Measurements from ENCODE around the gene EFEMP2. TPM values are rescaled to one million over a fixed set of nuclear protein-coding genes. Genes with fewer than 3 reads are reported as not detected.
A peak's percentile ranks its signal among the peaks of the same experiment; 100 is the strongest.

The EFEMP2 gene
- total RNA-seq, 1 experiment from 2014 or later = 23.7 TPM

DNA sequence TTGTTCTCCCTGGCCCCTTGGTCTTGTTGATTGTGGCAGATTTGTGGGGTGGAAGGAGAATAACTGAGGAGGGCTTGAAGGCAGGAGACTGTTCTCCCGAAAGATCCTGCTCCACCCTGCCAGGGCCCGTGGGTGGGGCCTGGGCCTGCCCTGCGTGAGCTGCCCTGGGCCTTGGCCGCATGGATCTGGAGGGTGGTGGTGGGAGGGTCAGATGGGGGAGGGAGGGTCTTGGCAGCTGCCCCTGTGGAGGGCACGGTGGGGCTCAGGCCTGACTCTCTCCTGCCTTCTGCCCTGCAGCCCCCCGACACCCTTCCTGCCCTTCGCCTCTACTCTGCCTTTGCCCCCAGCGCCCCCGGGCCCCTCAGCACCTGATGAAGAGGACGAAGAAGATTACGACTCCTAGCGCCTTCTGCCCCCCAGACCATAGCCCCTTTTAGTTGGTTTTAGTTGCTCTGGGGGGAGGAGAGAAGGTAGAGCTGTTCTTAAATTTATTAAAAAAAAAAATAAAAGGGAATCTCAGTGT, 48.5 kb upstream of the EFEMP2 start:
- TF ChIP-seq, protein P1, sequence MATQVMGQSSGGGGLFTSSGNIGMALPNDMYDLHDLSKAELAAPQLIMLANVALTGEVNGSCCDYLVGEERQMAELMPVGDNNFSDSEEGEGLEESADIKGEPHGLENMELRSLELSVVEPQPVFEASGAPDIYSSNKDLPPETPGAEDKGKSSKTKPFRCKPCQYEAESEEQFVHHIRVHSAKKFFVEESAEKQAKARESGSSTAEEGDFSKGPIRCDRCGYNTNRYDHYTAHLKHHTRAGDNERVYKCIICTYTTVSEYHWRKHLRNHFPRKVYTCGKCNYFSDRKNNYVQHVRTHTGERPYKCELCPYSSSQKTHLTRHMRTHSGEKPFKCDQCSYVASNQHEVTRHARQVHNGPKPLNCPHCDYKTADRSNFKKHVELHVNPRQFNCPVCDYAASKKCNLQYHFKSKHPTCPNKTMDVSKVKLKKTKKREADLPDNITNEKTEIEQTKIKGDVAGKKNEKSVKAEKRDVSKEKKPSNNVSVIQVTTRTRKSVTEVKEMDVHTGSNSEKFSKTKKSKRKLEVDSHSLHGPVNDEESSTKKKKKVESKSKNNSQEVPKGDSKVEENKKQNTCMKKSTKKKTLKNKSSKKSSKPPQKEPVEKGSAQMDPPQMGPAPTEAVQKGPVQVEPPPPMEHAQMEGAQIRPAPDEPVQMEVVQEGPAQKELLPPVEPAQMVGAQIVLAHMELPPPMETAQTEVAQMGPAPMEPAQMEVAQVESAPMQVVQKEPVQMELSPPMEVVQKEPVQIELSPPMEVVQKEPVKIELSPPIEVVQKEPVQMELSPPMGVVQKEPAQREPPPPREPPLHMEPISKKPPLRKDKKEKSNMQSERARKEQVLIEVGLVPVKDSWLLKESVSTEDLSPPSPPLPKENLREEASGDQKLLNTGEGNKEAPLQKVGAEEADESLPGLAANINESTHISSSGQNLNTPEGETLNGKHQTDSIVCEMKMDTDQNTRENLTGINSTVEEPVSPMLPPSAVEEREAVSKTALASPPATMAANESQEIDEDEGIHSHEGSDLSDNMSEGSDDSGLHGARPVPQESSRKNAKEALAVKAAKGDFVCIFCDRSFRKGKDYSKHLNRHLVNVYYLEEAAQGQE (IDR thresholded peaks at IDR 0.05; ENCODE audit: insufficient read depth in 1 of 2, low read depth in 2 of 2, low read length in 1 of 2) = no peak
- TF ChIP-seq TCF7L2 (IDR thresholded peaks at IDR 0.05; ENCODE audit: low read depth, low read length) (no peak), SIN3A (IDR thresholded peaks at IDR 0.05; ENCODE audit: borderline replicate concordance, insufficient read depth, low read depth, low read length) (no peak), POLR2AphosphoS5 (IDR thresholded peaks at IDR 0.05; ENCODE audit: low read depth, low read length) (no peak)
- TF ChIP-seq, protein P2, sequence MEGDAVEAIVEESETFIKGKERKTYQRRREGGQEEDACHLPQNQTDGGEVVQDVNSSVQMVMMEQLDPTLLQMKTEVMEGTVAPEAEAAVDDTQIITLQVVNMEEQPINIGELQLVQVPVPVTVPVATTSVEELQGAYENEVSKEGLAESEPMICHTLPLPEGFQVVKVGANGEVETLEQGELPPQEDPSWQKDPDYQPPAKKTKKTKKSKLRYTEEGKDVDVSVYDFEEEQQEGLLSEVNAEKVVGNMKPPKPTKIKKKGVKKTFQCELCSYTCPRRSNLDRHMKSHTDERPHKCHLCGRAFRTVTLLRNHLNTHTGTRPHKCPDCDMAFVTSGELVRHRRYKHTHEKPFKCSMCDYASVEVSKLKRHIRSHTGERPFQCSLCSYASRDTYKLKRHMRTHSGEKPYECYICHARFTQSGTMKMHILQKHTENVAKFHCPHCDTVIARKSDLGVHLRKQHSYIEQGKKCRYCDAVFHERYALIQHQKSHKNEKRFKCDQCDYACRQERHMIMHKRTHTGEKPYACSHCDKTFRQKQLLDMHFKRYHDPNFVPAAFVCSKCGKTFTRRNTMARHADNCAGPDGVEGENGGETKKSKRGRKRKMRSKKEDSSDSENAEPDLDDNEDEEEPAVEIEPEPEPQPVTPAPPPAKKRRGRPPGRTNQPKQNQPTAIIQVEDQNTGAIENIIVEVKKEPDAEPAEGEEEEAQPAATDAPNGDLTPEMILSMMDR (IDR thresholded peaks at IDR 0.05) = no peak
- Histone ChIP-seq H3K36me3 (ENCODE audit: control insufficient read depth, insufficient read depth, low read length) (peaks cover 3% of the 10 kb centered on the region; the same call in 1 of the 2 replicates), H3K9me3 (ENCODE audit: control insufficient read depth, insufficient read depth, low read depth, low read length) (no peaks in the 10 kb centered on the region), H3K27ac (ENCODE audit: low read length) (peak overlapping the region; percentile 98), H3K27me3 (ENCODE audit: control insufficient read depth, insufficient read depth, low read length) (no peaks in the 10 kb centered on the region), H3K4me1 (ENCODE audit: control insufficient read depth, insufficient read depth, low read length) (peaks cover 41% of the 10 kb centered on the region), H3K4me3 (ENCODE audit: low read depth in 2 of 2, low read length in 2 of 2) (peak overlapping the region; percentile 84 to 91)
- CTCF ChIA-PET = no interaction called here
- ATAC-seq (no peak), DNase-seq (ENCODE audit: low read depth, low spot score) (no peak)
- in situ Hi-C loops (cut with HindIII; ENCODE audit: low pct_unique_long_range_greater_than_20kb, low sequenced_read_pairs) = no loop called here
- POLR2A ChIA-PET = interaction anchor here (0.5 kb wide), 1 partner anchor 23 kb away, joined by 12 read pairs; no protein-coding TSS in a partner anchor
- no TSS peak for BruUV-seq (replicated peaks)
- intact Hi-C loops (cut with micrococcal nuclease; ENCODE audit: unreplicated experiment) = no loop called here

DNA sequence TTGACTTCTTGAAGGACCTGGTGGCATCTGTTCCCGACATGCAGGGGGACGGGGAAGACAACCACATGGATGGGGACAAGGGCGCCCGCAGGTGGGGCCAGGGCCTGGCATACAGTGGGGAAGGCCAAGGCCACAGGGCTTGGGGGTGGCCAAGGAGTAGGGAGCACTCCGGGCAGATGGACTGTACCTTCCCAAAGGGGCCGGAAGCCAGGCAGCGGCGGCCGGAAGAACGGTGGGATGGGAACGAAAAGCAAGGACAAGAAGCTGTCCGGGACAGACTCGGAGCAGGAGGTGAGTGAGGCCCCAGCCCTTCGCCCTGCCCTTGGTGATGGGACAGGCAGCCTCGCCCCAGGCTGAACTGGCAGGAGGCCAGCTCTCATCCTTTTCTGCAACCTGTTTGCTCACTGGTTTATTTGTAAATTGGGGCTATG, 47.8 kb upstream of the EFEMP2 start:
- intact Hi-C loops (cut with micrococcal nuclease; ENCODE audit: unreplicated experiment) = no loop called here
- H3K27ac ChIP-seq (ENCODE audit: low read length) = peak overlapping the region; percentile 98
- ChIA-PET POLR2A (no interaction called here), CTCF (no interaction called here)
- BruUV-seq (replicated peaks) = no TSS peak
- DNase-seq (ENCODE audit: low read depth, low spot score) (no peak), ATAC-seq (no peak)
- peaks cover 3% of the 10 kb centered on the region; the same call in 1 of the 2 replicates for H3K36me3 ChIP-seq (ENCODE audit: control insufficient read depth, insufficient read depth, low read length)
- 0 out of 2 replicates have a peak, but pooled peaks have one; percentile 55 for TF ChIP-seq SIN3A (IDR thresholded peaks at IDR 0.05; ENCODE audit: borderline replicate concordance, insufficient read depth, low read depth, low read length)
- TF ChIP-seq, protein P2 (IDR thresholded peaks at IDR 0.05) = no peak
- in situ Hi-C loops (cut with HindIII; ENCODE audit: low pct_unique_long_range_greater_than_20kb, low sequenced_read_pairs) = no loop called here
- H3K9me3 ChIP-seq (ENCODE audit: control insufficient read depth, insufficient read depth, low read depth, low read length) = no peaks in the 10 kb centered on the region
- H3K27me3 ChIP-seq (ENCODE audit: control insufficient read depth, insufficient read depth, low read length) = no peaks in the 10 kb centered on the region
- peak overlapping the region; percentile 84 to 91 for H3K4me3 ChIP-seq (ENCODE audit: low read depth in 2 of 2, low read length in 2 of 2)
- H3K4me1 ChIP-seq (ENCODE audit: control insufficient read depth, insufficient read depth, low read length) = peaks cover 46% of the 10 kb centered on the region

Data from Panc1 (cell line).